ENCODE results near the gene ZNF236.

ZNF236 gene

GRCh38 chr18:76951456-76952247 lies 129.3 kb downstream of the ZNF236 start:
- TF ChIP-seq TCF12 (IDR thresholded peaks at IDR 0.05; ENCODE audit: low read depth) = no peak
- TF ChIP-seq REST (IDR thresholded peaks at IDR 0.05; ENCODE audit: low read depth) = no peak
- no peak for TF ChIP-seq CREB1 (IDR thresholded peaks at IDR 0.05; ENCODE audit: low read depth)
- TF ChIP-seq, protein P1, sequence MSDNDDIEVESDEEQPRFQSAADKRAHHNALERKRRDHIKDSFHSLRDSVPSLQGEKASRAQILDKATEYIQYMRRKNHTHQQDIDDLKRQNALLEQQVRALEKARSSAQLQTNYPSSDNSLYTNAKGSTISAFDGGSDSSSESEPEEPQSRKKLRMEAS (IDR thresholded peaks at IDR 0.05) = no peak
- TF ChIP-seq RAD21 (IDR thresholded peaks at IDR 0.05; ENCODE audit: low read depth) = no peak
- TF ChIP-seq EGR1 (IDR thresholded peaks at IDR 0.05) = no peak
- no peak for TF ChIP-seq YY1 (IDR thresholded peaks at IDR 0.05; ENCODE audit: low read depth)
- TF ChIP-seq TAF1 (IDR thresholded peaks at IDR 0.05; ENCODE audit: low read depth) = no peak
- TF ChIP-seq, protein P2, sequence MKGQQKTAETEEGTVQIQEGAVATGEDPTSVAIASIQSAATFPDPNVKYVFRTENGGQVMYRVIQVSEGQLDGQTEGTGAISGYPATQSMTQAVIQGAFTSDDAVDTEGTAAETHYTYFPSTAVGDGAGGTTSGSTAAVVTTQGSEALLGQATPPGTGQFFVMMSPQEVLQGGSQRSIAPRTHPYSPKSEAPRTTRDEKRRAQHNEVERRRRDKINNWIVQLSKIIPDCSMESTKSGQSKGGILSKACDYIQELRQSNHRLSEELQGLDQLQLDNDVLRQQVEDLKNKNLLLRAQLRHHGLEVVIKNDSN (IDR thresholded peaks at IDR 0.05) = no peak
- no peak for TF ChIP-seq CEBPB (IDR thresholded peaks at IDR 0.05)
- no peak for TF ChIP-seq ZBTB7A (IDR thresholded peaks at IDR 0.05; ENCODE audit: low read depth)

DNA sequence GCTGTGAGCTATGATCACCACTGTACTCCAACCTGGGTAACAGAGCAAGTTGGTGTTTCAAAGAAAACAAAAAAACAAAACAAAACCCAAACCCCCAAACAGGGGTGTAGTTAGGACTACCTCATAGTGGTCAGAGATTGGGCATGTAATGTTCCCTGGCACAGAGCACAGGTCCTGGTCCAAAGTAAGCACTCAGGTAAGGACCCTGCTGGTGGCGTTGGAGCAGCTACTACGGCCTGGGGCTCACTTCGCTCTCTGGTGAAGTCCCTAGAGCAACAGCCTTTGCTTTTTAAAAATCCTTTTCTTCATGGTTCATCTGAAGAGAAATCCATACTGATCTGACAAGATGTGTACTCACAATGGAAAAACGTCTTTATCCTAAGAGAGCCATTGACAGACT lies 130.4 kb downstream of the ZNF236 start:
- TF ChIP-seq ZBTB7A (IDR thresholded peaks at IDR 0.05; ENCODE audit: low read depth) (no peak), EGR1 (IDR thresholded peaks at IDR 0.05) (no peak), CREB1 (IDR thresholded peaks at IDR 0.05; ENCODE audit: low read depth) (no peak), NFIC (IDR thresholded peaks at IDR 0.05) (no peak), CEBPB (IDR thresholded peaks at IDR 0.05) (no peak), FOXM1 (IDR thresholded peaks at IDR 0.05; ENCODE audit: borderline replicate concordance, low read depth) (no peak), YY1 (IDR thresholded peaks at IDR 0.05; ENCODE audit: low read depth) (no peak), REST (IDR thresholded peaks at IDR 0.05; ENCODE audit: low read depth) (no peak), TCF12 (IDR thresholded peaks at IDR 0.05; ENCODE audit: low read depth) (no peak)
- TF ChIP-seq, protein P1 (IDR thresholded peaks at IDR 0.05) = no peak

DNA sequence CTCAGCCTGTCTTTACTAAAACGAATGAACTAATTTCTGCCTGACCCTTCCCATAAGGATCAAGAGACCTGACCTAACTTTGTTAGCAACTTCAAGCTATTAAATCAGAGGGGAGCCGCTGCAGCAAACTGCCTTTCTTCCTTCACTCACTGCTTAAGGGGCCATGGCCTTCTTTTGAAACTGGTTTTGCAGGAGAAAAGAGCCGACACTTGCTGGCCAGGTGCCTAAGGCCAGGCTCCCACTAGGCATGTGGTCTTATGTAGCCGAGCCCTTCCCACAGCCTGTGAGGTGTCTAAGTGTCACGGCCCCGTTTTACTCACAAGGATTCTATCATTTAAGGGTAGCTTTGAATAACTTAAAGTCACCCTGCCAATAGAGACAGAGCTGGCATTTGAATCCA lies 130.8 kb downstream of the ZNF236 start:
- TF ChIP-seq ZBTB7A (IDR thresholded peaks at IDR 0.05; ENCODE audit: low read depth) = no peak
- 0 out of 2 replicates have a peak, but pooled peaks have one; percentile 33 for TF ChIP-seq YY1 (IDR thresholded peaks at IDR 0.05; ENCODE audit: low read depth)

DNA sequence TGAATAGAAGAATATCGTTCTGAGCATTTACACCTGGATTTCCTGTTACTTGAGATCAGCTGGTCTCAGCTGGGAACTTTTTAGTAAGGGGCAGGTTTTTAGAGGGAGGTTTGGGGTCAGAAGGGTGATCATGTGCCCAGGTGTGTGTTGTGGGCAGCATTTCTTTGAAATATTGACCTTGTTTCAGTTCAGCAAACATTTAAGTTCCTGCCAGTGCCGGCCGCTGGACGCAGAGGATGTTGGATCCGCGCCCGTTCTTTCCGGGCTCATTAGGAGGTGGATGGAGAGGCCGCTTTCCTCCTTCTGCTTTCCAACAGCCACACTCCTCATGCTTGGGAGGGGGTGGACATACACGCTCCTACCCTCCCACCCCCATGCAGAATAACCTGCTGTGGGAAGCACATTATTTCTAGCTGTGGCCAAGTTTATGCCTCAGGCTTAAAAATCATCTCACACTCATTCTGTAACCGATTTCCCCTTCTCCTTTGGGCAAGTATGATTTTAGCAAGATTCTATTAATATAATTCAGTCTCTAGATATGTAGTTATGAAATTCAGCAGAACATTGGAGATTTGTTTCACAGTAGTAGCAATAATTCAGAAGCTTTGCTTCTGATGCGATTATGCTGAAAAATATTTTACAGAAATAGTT lies 131.4 kb downstream of the ZNF236 start:
- TF ChIP-seq EGR1 (IDR thresholded peaks at IDR 0.05) = no peak
- TF ChIP-seq REST (IDR thresholded peaks at IDR 0.05; ENCODE audit: low read depth) = no peak
- 0 out of 2 replicates have a peak, but pooled peaks have one; percentile 46 for TF ChIP-seq TCF12 (IDR thresholded peaks at IDR 0.05; ENCODE audit: low read depth)
- no peak for TF ChIP-seq TEAD4 (IDR thresholded peaks at IDR 0.05)
- TF ChIP-seq YY1 (IDR thresholded peaks at IDR 0.05; ENCODE audit: low read depth) = 0 out of 2 replicates have a peak, but pooled peaks have one; percentile 5
- TF ChIP-seq, protein P2 (IDR thresholded peaks at IDR 0.05) = no peak
- TF ChIP-seq CEBPB (IDR thresholded peaks at IDR 0.05) = no peak
- TF ChIP-seq NFIC (IDR thresholded peaks at IDR 0.05) = peak; percentile 85
- TF ChIP-seq, protein P1 (IDR thresholded peaks at IDR 0.05) = no peak; the same call in 1 of the 2 replicates
- TF ChIP-seq ZBTB7A (IDR thresholded peaks at IDR 0.05; ENCODE audit: low read depth) = no peak
- no peak for TF ChIP-seq TAF1 (IDR thresholded peaks at IDR 0.05; ENCODE audit: low read depth)
- TF ChIP-seq CREB1 (IDR thresholded peaks at IDR 0.05; ENCODE audit: low read depth) = no peak
- no peak; the same call in 1 of the 2 replicates for TF ChIP-seq RAD21 (IDR thresholded peaks at IDR 0.05; ENCODE audit: low read depth)

Measured in Ishikawa (cell line).